ENCODE results near the gene TRIM42. TPM values are rescaled to one million over a fixed set of nuclear protein-coding genes. Genes with fewer than 3 reads are reported as not detected.
A peak's percentile ranks its signal among the peaks of the same experiment; 100 is the strongest.

Gene TRIM42
- total and polyA plus RNA-seq, 5 experiments from 2014 or later: not detected

- Mint-ChIP-seq H3K4me1 (no peaks in the 10 kb centered on the region), H3K9me3 (no peaks in the 10 kb centered on the region)
Measured at GRCh38 chr3:140695361-140696061, 17.6 kb downstream of the TRIM42 start.

DNA sequence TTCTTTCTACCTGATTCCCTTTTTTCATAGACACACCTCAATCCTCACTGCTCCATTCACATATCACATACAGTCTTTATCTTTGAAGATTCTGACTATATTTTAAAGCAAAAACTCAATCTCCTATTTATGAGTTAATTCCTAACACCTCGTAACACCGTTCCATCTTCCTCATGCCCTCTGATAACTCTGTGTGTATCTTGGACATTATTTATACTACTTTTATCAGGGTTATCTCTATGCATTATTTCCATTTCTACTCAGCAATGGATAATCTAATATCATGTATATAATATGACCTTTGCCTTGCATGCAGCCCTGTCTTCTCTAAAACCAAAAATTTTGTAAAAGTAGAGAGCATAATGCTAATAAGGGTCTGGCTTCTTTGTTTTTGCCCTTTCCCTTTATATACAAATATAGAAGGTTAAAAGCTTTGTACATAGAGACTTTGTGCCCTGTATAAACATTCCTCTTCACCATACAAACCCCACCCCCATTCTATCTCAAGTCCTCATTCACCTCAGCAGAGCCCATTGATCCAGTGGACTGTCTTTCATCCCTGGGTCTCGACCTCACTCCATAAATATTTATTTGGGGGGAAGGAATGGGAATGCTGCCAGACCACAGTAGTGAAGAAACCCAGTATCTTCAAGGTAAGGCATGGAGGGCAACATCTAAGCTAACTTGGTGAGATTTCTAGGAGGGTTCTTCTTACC lies 21.8 kb downstream of the TRIM42 start:
- DNase-seq (no peak), ATAC-seq (no peak)
- Mint-ChIP-seq H3K27me3 (peaks cover 1 to 25% (median 5%) of the 10 kb centered on the region in 5 donors), H3K4me1 (no peaks in the 10 kb centered on the region), H3K27ac (no peak overlapping the region), H3K4me3 (no peak overlapping the region), H3K9me3 (peaks cover 0 to under 1% (median 0%) of the 10 kb centered on the region in 9 donors), H3K36me3 (no peaks in the 10 kb centered on the region)
- POLR2A ChIA-PET: no interaction called here

More at GRCh38 chr3:140695361-140696061, 17.6 kb downstream of the TRIM42 start:
- DNase-seq (no peak), ATAC-seq (no peak)
- Mint-ChIP-seq H3K4me3 (no peak overlapping the region), H3K27me3 (peaks cover 2 to 8% (median 7%) of the 10 kb centered on the region in 5 donors), H3K36me3 (no peaks in the 10 kb centered on the region), H3K27ac (peak overlapping the region in 1 of 10 donors; percentile 10)
- POLR2A ChIA-PET: no interaction called here

- H3K27me3 Mint-ChIP-seq: peaks cover 1 to 25% (median 5%) of the 10 kb centered on the region in 5 donors
- no peak for DNase-seq
- H3K36me3 Mint-ChIP-seq: no peaks in the 10 kb centered on the region
- ATAC-seq: no peak
- H3K4me1 Mint-ChIP-seq: no peaks in the 10 kb centered on the region
- H3K4me3 Mint-ChIP-seq: no peak overlapping the region
- POLR2A ChIA-PET: no interaction called here
- no peak overlapping the region for H3K27ac Mint-ChIP-seq
- H3K9me3 Mint-ChIP-seq: peaks cover 0 to 2% (median 0%) of the 10 kb centered on the region in 9 donors
Measured at GRCh38 chr3:140702281-140702680, 24.4 kb downstream of the TRIM42 start.

- Mint-ChIP-seq H3K27me3 (peaks cover 2 to 25% (median 5%) of the 10 kb centered on the region in 5 donors), H3K9me3 (peaks cover 0 to 2% (median 0%) of the 10 kb centered on the region in 9 donors), H3K36me3 (no peaks in the 10 kb centered on the region), H3K4me3 (no peak overlapping the region), H3K27ac (no peak overlapping the region), H3K4me1 (no peaks in the 10 kb centered on the region)
- ATAC-seq (no peak), DNase-seq (no peak)
- POLR2A ChIA-PET: no interaction called here
Measured at GRCh38 chr3:140703496-140703895, 25.6 kb downstream of the TRIM42 start.

- Mint-ChIP-seq H3K27ac (peak overlapping the region in 1 of 10 donors; percentile 10), H3K9me3 (peaks cover 0 to 2% (median 0%) of the 10 kb centered on the region in 9 donors), H3K4me3 (no peak overlapping the region), H3K27me3 (peaks cover 2 to 21% (median 4%) of the 10 kb centered on the region in 5 donors), H3K36me3 (no peaks in the 10 kb centered on the region), H3K4me1 (no peaks in the 10 kb centered on the region)
- ATAC-seq: no peak
- DNase-seq: no peak
- POLR2A ChIA-PET: no interaction called here
Measured at GRCh38 chr3:140704733-140705132, 26.9 kb downstream of the TRIM42 start.

- H3K36me3 Mint-ChIP-seq: no peaks in the 10 kb centered on the region
- no peaks in the 10 kb centered on the region for H3K4me1 Mint-ChIP-seq
- peaks cover 2 to 19% (median 4%) of the 10 kb centered on the region in 5 donors for H3K27me3 Mint-ChIP-seq
- POLR2A ChIA-PET: no interaction called here
- no peak overlapping the region for H3K27ac Mint-ChIP-seq
- DNase-seq (no peak), ATAC-seq (no peak)
- H3K4me3 Mint-ChIP-seq: no peak overlapping the region
- H3K9me3 Mint-ChIP-seq: peaks cover 0 to 2% (median 0%) of the 10 kb centered on the region in 9 donors
Measured at GRCh38 chr3:140705954-140706353, 28.1 kb downstream of the TRIM42 start.

DNA sequence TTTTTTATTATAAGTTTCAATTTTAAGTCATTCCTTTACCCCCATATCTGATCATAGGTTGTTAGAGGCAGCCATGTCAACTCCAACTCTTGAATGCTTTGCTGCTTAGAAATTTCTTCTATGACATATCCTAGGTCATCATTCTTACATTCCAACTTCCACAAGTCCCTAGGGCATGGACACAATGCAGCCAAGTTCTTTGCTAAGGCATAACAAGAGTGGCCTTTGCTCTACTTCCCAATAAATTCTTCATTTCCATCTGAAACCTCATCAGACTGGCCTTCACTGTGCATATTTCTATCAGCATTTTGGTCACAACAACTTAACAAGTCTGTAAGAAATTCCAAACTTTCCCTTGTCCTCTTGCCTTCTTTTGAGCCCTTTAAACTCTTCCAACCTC lies 28.5 kb downstream of the TRIM42 start:
- Mint-ChIP-seq H3K27ac (no peak overlapping the region), H3K27me3 (peaks cover 2 to 19% (median 4%) of the 10 kb centered on the region in 5 donors), H3K4me1 (no peaks in the 10 kb centered on the region), H3K4me3 (no peak overlapping the region), H3K36me3 (no peaks in the 10 kb centered on the region), H3K9me3 (peaks cover 0 to 2% (median 0%) of the 10 kb centered on the region in 9 donors)
- DNase-seq (no peak), ATAC-seq (no peak)
- POLR2A ChIA-PET: no interaction called here

DNA sequence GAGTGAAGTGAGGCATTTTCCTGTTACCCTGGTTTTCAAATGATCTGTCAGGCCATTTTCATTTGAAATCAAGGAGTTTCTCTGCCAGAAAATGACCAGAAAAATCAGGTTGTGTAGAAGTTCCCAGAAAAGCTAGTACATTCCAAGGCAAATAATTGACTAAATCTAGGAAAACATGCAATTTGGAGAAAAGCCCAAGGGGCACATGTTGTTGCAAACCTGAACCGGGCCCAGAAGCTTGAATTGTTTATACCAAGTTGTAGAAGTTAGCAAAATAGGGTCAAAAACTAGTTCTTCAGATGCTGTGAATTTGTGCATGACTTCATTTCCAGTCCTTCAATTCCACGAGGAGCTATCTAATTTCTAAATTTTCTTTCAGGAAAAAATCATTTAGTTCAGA lies 31.0 kb downstream of the TRIM42 start:
- ATAC-seq: no peak
- no peak for DNase-seq
- H3K27me3 Mint-ChIP-seq: peaks cover 0 to 9% (median 1%) of the 10 kb centered on the region in 5 donors
- H3K4me1 Mint-ChIP-seq: peaks cover 0 to 2% (median 0%) of the 10 kb centered on the region in 4 donors
- no peak overlapping the region for H3K4me3 Mint-ChIP-seq
- H3K36me3 Mint-ChIP-seq: no peaks in the 10 kb centered on the region
- H3K9me3 Mint-ChIP-seq: peaks cover 0 to 2% (median 0%) of the 10 kb centered on the region in 9 donors
- H3K27ac Mint-ChIP-seq: no peak overlapping the region
- POLR2A ChIA-PET: no interaction called here

DNA sequence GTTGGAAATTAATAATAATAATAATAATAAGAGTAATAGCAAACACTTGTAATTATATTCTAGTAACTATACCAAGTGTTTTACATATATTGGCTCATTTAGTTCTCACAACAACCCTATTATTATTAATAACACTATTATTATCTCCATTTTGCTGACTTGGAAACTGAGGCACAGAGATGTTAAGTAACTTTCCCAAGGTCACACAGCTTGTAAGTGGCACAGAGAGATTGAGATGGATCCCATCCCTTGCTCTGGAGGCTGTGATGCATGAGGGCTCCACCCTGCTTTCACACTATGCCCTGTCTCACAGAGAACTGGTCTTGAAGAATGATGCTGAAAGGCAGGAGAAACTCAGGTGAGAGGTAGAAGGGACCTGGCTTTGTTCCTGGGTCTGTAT lies 31.9 kb downstream of the TRIM42 start:
- POLR2A ChIA-PET: no interaction called here
- Mint-ChIP-seq H3K27me3 (peaks cover 0 to 9% (median 1%) of the 10 kb centered on the region in 5 donors), H3K9me3 (peaks cover 0 to 2% (median 0%) of the 10 kb centered on the region in 9 donors), H3K4me3 (no peak overlapping the region), H3K27ac (no peak overlapping the region), H3K36me3 (no peaks in the 10 kb centered on the region), H3K4me1 (peaks cover 0 to 2% (median 0%) of the 10 kb centered on the region in 4 donors)
- DNase-seq (no peak), ATAC-seq (no peak)

- peaks cover 0 to 4% (median 0%) of the 10 kb centered on the region in 9 donors for H3K9me3 Mint-ChIP-seq
- H3K27me3 Mint-ChIP-seq: peaks cover 0 to 9% (median 1%) of the 10 kb centered on the region in 5 donors
- no peaks in the 10 kb centered on the region for H3K36me3 Mint-ChIP-seq
- DNase-seq: no peak
- no peak for ATAC-seq
- POLR2A ChIA-PET: no interaction called here
- H3K4me1 Mint-ChIP-seq: peaks cover 0 to 2% (median 0%) of the 10 kb centered on the region in 4 donors
- no peak overlapping the region for H3K27ac Mint-ChIP-seq
- H3K4me3 Mint-ChIP-seq: no peak overlapping the region
Measured at GRCh38 chr3:140710711-140711389, 33.0 kb downstream of the TRIM42 start.

DNA sequence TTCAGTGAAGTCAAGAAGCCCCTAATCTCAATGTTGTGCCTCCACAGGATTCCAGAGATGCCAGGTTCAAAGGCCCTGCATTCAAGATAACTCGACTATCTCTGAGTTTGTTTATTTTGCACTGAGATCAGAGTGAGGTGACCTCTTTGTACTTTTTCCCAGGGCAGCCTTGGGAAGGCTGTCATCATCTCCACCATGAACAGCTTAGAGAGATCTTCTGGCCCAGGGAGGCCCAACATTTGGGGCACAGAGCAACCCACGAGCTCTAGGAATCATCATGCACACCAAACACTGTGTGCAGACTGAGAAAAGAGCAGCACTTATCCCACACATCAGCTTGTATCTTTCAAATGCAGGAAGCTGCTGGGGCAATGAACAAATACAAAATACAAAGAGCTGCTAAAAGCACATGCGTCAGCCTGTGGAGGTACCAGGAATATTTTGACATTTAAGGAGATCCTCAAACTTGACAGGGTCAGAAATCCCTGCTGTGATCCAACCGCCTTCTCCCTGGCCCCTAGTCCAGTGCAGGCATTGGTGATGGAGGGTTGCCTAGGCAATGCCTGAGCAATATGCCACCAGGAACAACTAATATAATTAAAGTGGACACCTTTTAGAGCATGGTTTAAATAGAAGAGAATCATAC lies 33.6 kb downstream of the TRIM42 start:
- Mint-ChIP-seq H3K27me3 (peaks cover 0 to 7% (median 1%) of the 10 kb centered on the region in 5 donors), H3K36me3 (no peaks in the 10 kb centered on the region), H3K4me3 (no peak overlapping the region), H3K9me3 (peaks cover 0 to 4% (median 0%) of the 10 kb centered on the region in 9 donors), H3K4me1 (peaks cover 0 to 2% (median 0%) of the 10 kb centered on the region in 4 donors), H3K27ac (no peak overlapping the region)
- POLR2A ChIA-PET: no interaction called here
- DNase-seq: no peak
- ATAC-seq: no peak

GRCh38 chr3:140712301-140712700 lies 34.4 kb downstream of the TRIM42 start:
- peaks cover 0 to 4% (median 0%) of the 10 kb centered on the region in 9 donors for H3K9me3 Mint-ChIP-seq
- no peak overlapping the region for H3K4me3 Mint-ChIP-seq
- no peaks in the 10 kb centered on the region for H3K36me3 Mint-ChIP-seq
- no peak overlapping the region for H3K27ac Mint-ChIP-seq
- DNase-seq (no peak), ATAC-seq (no peak)
- POLR2A ChIA-PET: no interaction called here
- H3K4me1 Mint-ChIP-seq: peaks cover 0 to 2% (median 0%) of the 10 kb centered on the region in 4 donors
- H3K27me3 Mint-ChIP-seq: peaks cover 0 to 4% (median 1%) of the 10 kb centered on the region in 5 donors
